HG02623 (cell line): ENCODE data around the gene MRO.

ENCODE experiments used
- ATAC-seq: cut with Tn5 transposase; IDR thresholded peaks from one replicate; pipeline ENCODE4 v1.9.1; 2021; ENCODE audit warnings: moderate library complexity; ENCODE audit not compliant: unreplicated experiment

The MRO gene

DNA sequence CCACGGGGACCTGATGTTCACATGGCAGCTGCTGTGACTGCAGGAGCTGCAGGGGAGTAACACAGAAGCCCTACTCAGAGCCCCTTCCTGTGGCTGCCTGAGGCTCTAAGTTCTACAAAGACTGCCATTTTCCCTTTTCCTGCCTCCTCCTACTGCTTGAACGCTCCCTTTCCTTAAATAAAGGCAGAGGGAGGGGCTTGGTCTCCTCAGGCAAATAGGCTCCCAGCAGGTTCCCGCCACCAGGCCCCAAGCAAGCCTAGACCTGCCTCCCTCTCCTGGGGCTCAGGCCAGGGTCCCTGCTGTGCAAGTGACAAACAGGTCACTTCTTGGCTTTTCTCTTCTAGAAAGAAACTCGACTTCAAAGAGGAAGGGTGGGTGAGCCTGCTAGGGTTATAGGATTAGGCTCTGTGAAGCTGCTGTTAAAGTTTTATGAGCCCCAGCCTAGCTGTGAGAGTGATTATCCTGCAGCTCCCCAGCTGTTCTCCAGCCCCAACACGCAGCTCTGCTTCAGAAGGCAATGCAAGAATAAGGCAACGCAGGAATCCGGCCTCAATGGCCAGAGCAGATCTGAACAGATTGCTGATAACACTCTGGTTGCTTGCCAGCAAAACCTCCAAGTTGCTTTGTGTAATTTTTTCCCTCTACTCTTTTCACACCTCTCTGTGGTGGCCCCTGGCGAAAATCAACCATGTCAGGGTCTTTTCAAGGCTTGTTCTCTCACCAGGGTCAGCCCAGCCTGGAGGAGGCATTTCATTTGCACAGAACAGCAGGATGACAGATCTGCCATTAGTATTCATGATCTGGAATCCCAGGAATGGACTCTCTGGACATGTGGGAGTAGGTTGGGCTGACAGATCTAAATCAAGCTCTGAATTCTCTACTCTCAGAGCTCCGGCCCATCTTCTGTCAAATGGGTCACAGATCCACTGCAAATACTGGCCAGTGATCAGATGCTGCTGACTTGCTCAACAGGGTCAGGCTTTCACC is 71.3 kb downstream of the MRO start:
- ATAC-seq = no peak

DNA sequence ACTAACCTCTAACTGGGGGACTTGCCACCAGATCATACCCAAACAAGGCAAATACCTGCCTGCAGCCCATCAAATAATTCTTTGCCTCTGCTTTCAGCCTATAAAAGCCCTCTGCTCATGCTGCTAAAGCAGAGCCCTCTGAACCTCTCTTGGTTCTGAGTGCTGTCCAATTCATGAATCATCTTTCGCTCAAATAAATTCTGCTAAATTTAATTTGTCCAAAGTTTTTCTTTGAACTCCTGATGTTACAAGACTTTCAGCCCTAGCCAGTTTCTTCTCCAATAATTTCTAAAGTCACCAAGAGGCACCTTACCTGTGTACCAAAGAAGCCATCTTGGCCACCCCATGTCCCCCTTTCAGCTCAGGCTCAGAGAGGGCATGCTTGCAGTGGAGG is 72.0 kb downstream of the MRO start:
- ATAC-seq = no peak

DNA sequence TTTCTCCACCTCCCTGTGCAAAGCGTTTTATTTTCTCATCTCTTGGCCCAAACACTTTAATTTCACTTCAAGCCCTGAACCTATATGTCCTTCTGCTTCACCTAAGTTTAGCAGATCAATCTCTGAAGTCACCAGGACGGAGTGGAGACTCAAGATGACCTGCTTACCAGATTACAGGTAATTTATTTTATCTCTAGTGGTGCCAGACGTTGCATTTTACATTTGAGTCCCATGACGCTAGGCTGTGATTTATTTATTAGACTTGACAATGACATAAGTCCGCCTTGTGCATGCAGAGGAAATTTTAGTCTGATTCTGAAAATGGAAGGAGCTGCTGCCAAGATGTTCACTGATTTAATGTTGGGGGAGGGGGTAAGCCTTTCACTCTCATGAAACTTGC is 73.9 kb downstream of the MRO start:
- ATAC-seq = no peak
